Measurements from ENCODE around the gene CLSTN3. TPM values are rescaled to one million over a fixed set of nuclear protein-coding genes. Genes with fewer than 3 reads are reported as not detected.

The CLSTN3 gene
- total and polyA plus RNA-seq, 2 of the 8 experiments (the other 6 are each of a cell fraction or from before 2014, with no cell fraction given), result 20.4 to 26.3 TPM

DNA sequence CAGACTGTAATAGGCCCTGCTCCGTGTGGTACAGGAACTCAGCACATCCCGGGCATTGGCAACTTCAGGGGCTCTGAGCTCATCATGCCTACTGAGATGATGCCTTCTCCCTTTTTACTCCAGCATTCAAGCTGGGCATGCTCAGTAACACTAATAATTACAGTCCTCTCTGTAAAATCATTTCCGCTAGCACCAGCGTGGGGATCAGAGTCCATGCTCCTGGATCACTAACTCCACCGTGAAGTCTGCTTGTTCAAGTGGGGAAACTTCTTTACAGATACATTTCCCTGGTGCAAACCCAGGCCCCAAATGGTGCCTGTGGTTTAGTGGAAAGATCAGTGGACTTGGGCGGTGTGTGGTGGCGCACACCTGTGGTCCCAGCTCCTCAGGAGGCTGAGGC, 16.7 kb downstream of the CLSTN3 start:
- Histone ChIP-seq H4K5ac (ENCODE audit: insufficient read length, low read depth, low read length) (no peak overlapping the region), H2BK12ac (ENCODE audit: low read depth, low read length) (no peak overlapping the region), H3K4ac (replicated peaks; ENCODE audit: insufficient read length, low read depth, low read length) (no peak overlapping the region), H3K27me3 (replicated peaks in 1 of 4; ENCODE audit: control insufficient read depth in 3 of 4, extremely low read depth in 1 of 4, insufficient read depth in 3 of 4, low read length in 3 of 4) (no peaks in the 10 kb centered on the region), H3K79me2 (ENCODE audit: control insufficient read depth in 1 of 2, insufficient read depth in 2 of 2, low read length in 2 of 2) (no peaks in the 10 kb centered on the region), H3K4me3 (ENCODE audit: extremely low read depth in 1 of 4, insufficient read depth in 2 of 4, low read depth in 3 of 4, low read length in 4 of 4) (no peak overlapping the region), H3K4me1 (replicated peaks in 1 of 4; ENCODE audit: control insufficient read depth in 3 of 4, insufficient read depth in 4 of 4, low read length in 3 of 4) (no peaks in the 10 kb centered on the region), H2BK20ac (ENCODE audit: low read length) (no peak overlapping the region), H2BK15ac (ENCODE audit: low read length) (no peak overlapping the region), H3K18ac (ENCODE audit: extremely low read depth, low read length) (no peak overlapping the region), H4K20me1 (replicated peaks in 1 of 2; ENCODE audit: control insufficient read depth in 1 of 2, insufficient read depth in 2 of 2, low read length in 2 of 2) (peaks cover 2 to 3% of the 10 kb centered on the region in 2 experiments), H2AK5ac (ENCODE audit: low read depth, low read length) (no peak overlapping the region), H3K56ac (replicated peaks; ENCODE audit: insufficient read length, low read depth, low read length) (no peak overlapping the region), H2AFZ (ENCODE audit: low read length) (no peak overlapping the region), H3K14ac (ENCODE audit: insufficient read length) (no peak overlapping the region), H3K9me3 (ENCODE audit: insufficient read depth in 2 of 2, low read depth in 1 of 2, low read length in 1 of 2) (no peaks in the 10 kb centered on the region), H3K9ac (replicated peaks in 1 of 4; ENCODE audit: extremely low read depth in 1 of 4, low read depth in 3 of 4, low read length in 3 of 4) (no peak overlapping the region), H2BK5ac (ENCODE audit: low read depth, low read length) (no peak overlapping the region), H3K36me3 (ENCODE audit: control insufficient read depth in 2 of 4, insufficient read depth in 4 of 4, low read length in 3 of 4) (peaks cover 0 to 16% (median 0%) of the 10 kb centered on the region in 4 experiments; a peak in 3 of 8 replicates), H3K23ac (ENCODE audit: insufficient read length) (no peak overlapping the region), H3K23me2 (ENCODE audit: low read depth, low read length) (no peaks in the 10 kb centered on the region), H4K91ac (replicated peaks; ENCODE audit: insufficient read length, low read length) (no peak overlapping the region), H4K8ac (ENCODE audit: extremely low read depth, insufficient read depth, low read length) (peak overlapping the region; percentile 1; the same call in 1 of the 2 replicates), H3K79me1 (ENCODE audit: low read depth, low read length) (no peaks in the 10 kb centered on the region), H3K4me2 (ENCODE audit: insufficient read depth in 1 of 2, low read depth in 2 of 2, low read length in 2 of 2) (no peak overlapping the region), H2BK120ac (replicated peaks; ENCODE audit: low read depth, low read length) (no peak overlapping the region), H3K27ac (ENCODE audit: low read depth, low read length) (no peak overlapping the region)
- FAIRE-seq (no peak), DNase-seq (ENCODE audit: low read depth in 1 of 2, low spot score in 2 of 2) (no peak)
- ChIA-PET CTCF (ENCODE audit: partially characterized antibody) (interaction anchor here (0.6 to 9.8 kb wide), 11 partner anchors 7 to 494 kb away, joined by 3 to 151 read pairs (median 4); partner anchors contain the start of genes C1RL, C1S and RBP5), POLR2A (ENCODE audit: partially characterized antibody) (interaction anchor here (1.3 kb wide), 1 partner anchor 17 kb away, joined by 3 read pairs; the partner anchor contains the start of gene CLSTN3)
- WGBS, 2 experiments (ENCODE audit: extremely low coverage in 1 of 2, insufficient coverage in 1 of 2, insufficient read length in 1 of 2, insufficient replicate concordance in 2 of 2, low coverage in 1 of 2, low lambda C conversion rate in 2 of 2, missing lambda C conversion rate in 1 of 2), result 96% methylated on average over 6 of the region's 7 CpGs; no CpG with 5 or more reads in 1 of the 2 experiments
- TF ChIP-seq KDM5A (IDR thresholded peaks at IDR 0.05; ENCODE audit: low read length) (no peak), FOSL1 (IDR thresholded peaks at IDR 0.05; ENCODE audit: insufficient read depth, low read depth, low read length) (no peak), POLR2AphosphoS5 (IDR thresholded peaks at IDR 0.05; ENCODE audit: low read depth, low read length) (no peak), EZH2 (IDR thresholded peaks at IDR 0.05; ENCODE audit: low read depth, low read length, severe bottlenecking) (no peak), TAF1 (IDR thresholded peaks at IDR 0.05; ENCODE audit: low read depth, low read length) (no peak), MAX (IDR thresholded peaks at IDR 0.05) (no peak), GTF2F1 (IDR thresholded peaks at IDR 0.05; ENCODE audit: borderline replicate concordance, low read depth, low read length) (no peak), KDM4A (IDR thresholded peaks at IDR 0.05; ENCODE audit: low read depth, low read length, severe bottlenecking) (no peak), SRF (IDR thresholded peaks at IDR 0.05; ENCODE audit: low read depth, low read length) (no peak), SP2 (IDR thresholded peaks at IDR 0.05; ENCODE audit: low read length) (no peak), BCL11A (IDR thresholded peaks at IDR 0.05; ENCODE audit: low read depth in 2 of 2, low read length in 2 of 2) (no peak), ASH2L (IDR thresholded peaks at IDR 0.05; ENCODE audit: low read length) (no peak), HDAC6 (IDR thresholded peaks at IDR 0.05; ENCODE audit: low read depth, low read length) (no peak)
